Chondrocyte (in vitro differentiated cells): Measurements from ENCODE around the gene LDLRAD4. TPM values are rescaled to one million over a fixed set of nuclear protein-coding genes. Genes with fewer than 3 reads are reported as not detected.

ENCODE experiments used
- DNase-seq: peaks from one replicate; pipeline ENCODE4 v3.0.0; 2021; ENCODE audit warnings: mixed read lengths, low spot score
- H3K27ac Mint-ChIP-seq: one replicate; pipeline ENCODE4 v1.8.0; 2021; ENCODE audit warnings: mild to moderate bottlenecking, moderate library complexity, mixed read lengths; ENCODE audit not compliant: unreplicated experiment
- H3K27me3 Mint-ChIP-seq: 2 replicates; pipeline ENCODE4 v1.8.0; 2021; ENCODE audit warnings: low read depth, mixed read lengths
- H3K36me3 Mint-ChIP-seq: 2 replicates; pipeline ENCODE4 v1.8.0; 2021; ENCODE audit warnings: low read depth, mixed read lengths
- H3K4me1 Mint-ChIP-seq: 2 replicates; pipeline ENCODE4 v1.8.0; 2021; ENCODE audit warnings: low read depth, mild to moderate bottlenecking, mixed read lengths
- H3K4me3 Mint-ChIP-seq: one replicate; pipeline ENCODE4 v1.8.0; 2021; ENCODE audit warnings: mild to moderate bottlenecking, moderate library complexity, mixed read lengths; ENCODE audit not compliant: unreplicated experiment
- H3K9me3 Mint-ChIP-seq: 2 replicates; pipeline ENCODE4 v1.8.0; 2021; ENCODE audit warnings: low read depth, mixed read lengths
- CTCF ChIP-seq: fragments of 200-600 bp; sonication (generic); IDR thresholded peaks from 2 replicates; pipeline ENCODE4 v1.5.0; 2021; ENCODE audit warnings: antibody characterized with exemption, mild to moderate bottlenecking, moderate library complexity
- total RNA-seq: library from RNA; stranded (reverse); gene quantifications from 3 replicates; pipeline ENCODE4 v1.2.1, GENCODE V29; 2021

LDLRAD4 gene
- total RNA-seq, 1 donor from 2014 or later, result 80.5 TPM

DNA sequence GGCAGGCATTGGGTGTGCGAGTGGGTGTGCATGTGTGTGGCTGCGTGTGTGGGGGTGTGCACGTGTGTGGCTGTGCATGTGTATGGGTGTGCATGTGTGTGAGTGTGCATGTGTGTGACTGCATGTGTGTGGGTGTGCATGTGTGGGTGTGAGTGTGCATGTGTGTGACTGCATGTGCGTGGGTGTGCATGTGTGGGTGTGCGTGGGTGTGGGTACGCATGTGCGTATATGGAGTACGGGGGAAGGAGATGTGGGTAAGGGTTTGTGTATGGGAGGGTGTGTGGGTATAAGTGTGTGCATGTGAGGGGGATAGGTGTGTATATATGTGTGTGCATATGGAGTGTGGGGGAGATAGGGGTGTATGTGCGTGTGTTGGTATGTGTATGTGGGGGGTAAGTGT lies 371.4 kb downstream of the LDLRAD4 start:
- Mint-ChIP-seq H3K4me1 (peaks cover 31% of the 10 kb centered on the region), H3K36me3 (peaks cover 9% of the 10 kb centered on the region), H3K27me3 (no peaks in the 10 kb centered on the region), H3K9me3 (no peaks in the 10 kb centered on the region), H3K27ac (no peak overlapping the region), H3K4me3 (no peak overlapping the region)
- TF ChIP-seq CTCF, result no peak
- DNase-seq, result no peak

- Mint-ChIP-seq H3K4me1 (peaks cover 29% of the 10 kb centered on the region), H3K36me3 (peaks cover 19% of the 10 kb centered on the region), H3K27me3 (no peaks in the 10 kb centered on the region), H3K27ac (peak overlapping the region; percentile 17), H3K9me3 (peaks cover 22% of the 10 kb centered on the region), H3K4me3 (no peak overlapping the region)
- no peak for TF ChIP-seq CTCF
- no peak for DNase-seq
Measured at GRCh38 chr18:13592246-13592645, 373.7 kb downstream of the LDLRAD4 start.

GRCh38 chr18:13594551-13594950 lies 376.0 kb downstream of the LDLRAD4 start:
- H3K9me3 Mint-ChIP-seq, result peaks cover 33% of the 10 kb centered on the region
- TF ChIP-seq CTCF, result no peak
- no peaks in the 10 kb centered on the region for H3K27me3 Mint-ChIP-seq
- peaks cover 31% of the 10 kb centered on the region for H3K36me3 Mint-ChIP-seq
- H3K27ac Mint-ChIP-seq, result no peak overlapping the region
- DNase-seq, result no peak
- H3K4me1 Mint-ChIP-seq, result peaks cover 20% of the 10 kb centered on the region
- no peak overlapping the region for H3K4me3 Mint-ChIP-seq

DNA sequence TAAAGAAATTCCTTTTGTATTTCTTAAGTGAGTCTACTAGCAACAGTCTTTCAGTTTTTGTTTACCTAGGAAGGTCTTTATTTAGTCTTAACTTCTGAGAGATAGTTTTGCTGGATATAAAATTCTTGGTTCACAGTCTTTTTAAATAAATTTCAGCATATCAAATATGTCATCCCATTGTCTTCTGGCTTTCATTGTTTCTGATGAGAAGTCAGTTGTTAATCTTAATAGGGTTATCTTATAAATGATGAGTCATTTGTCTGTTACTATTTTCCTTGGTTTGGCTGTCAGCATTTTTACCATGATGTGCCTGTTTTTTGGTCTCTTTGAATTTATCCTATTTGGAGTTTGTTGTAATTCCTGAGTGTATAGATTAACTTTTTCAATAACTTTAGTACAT lies 378.5 kb downstream of the LDLRAD4 start:
- Mint-ChIP-seq H3K27ac (peak overlapping the region; percentile 38), H3K4me1 (peaks cover 16% of the 10 kb centered on the region), H3K4me3 (no peak overlapping the region), H3K27me3 (no peaks in the 10 kb centered on the region), H3K36me3 (peaks cover 32% of the 10 kb centered on the region), H3K9me3 (peaks cover 37% of the 10 kb centered on the region)
- no peak for DNase-seq
- TF ChIP-seq CTCF, result no peak

GRCh38 chr18:13598591-13598990 lies 380.0 kb downstream of the LDLRAD4 start:
- Mint-ChIP-seq H3K36me3 (peaks cover 30% of the 10 kb centered on the region), H3K27ac (no peak overlapping the region), H3K4me3 (no peak overlapping the region), H3K4me1 (peaks cover 12% of the 10 kb centered on the region), H3K27me3 (no peaks in the 10 kb centered on the region), H3K9me3 (peaks cover 37% of the 10 kb centered on the region)
- no peak for TF ChIP-seq CTCF
- DNase-seq, result no peak
